ENCODE measurements around the gene MRTFB. TPM values are rescaled to one million over a fixed set of nuclear protein-coding genes. Genes with fewer than 3 reads are reported as not detected.

The MRTFB gene
- total RNA-seq, 6 experiments from 2014 or later = 15.7 to 23.9 (median 18.6) TPM

DNA sequence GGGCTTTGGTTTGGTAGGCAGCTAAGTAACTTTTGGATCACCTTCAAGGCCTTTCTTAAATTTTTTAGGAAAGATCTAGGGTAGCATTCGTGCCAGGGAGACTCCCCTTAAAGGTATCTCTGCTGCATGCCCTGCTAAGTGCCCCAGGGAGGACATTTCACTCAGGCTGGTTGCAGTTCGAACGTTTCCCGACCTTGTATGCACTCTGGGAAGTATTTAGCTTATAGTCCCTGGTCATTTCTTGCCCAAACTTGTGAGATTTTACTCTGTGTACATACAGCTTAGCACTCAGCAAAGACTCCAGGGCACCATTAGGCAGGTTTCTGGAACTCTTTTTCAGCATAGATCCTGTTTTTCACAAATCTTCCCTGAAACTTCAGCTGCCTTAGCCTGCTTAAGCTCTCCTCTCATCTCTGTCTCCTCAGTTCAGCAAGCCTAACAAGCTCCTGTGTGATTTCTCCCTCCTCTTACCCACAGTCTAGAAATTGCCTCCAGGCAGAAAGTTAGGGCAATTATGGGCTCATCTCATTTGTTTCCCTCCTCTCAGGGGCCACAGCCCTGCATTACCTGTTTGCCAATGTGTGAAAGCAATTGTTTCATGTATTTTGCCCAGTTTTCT, 84.6 kb downstream of the MRTFB start:
- DNase-seq (no peak), ATAC-seq (no peak)
- Histone ChIP-seq H3K4me3 (no peak overlapping the region), H3K36me3 (no peaks in the 10 kb centered on the region), H3K9me3 (no peaks in the 10 kb centered on the region), H3K27ac (no peak overlapping the region), H3K27me3 (no peaks in the 10 kb centered on the region), H3K4me1 (peaks cover 0 to 17% (median 7%) of the 10 kb centered on the region in 4 donors)
- 83% methylated on average over 4 of the region's 4 CpGs for WGBS (ENCODE audit: insufficient coverage, low coverage, low lambda C conversion rate, missing lambda C conversion rate)
- TF ChIP-seq, protein P1, sequence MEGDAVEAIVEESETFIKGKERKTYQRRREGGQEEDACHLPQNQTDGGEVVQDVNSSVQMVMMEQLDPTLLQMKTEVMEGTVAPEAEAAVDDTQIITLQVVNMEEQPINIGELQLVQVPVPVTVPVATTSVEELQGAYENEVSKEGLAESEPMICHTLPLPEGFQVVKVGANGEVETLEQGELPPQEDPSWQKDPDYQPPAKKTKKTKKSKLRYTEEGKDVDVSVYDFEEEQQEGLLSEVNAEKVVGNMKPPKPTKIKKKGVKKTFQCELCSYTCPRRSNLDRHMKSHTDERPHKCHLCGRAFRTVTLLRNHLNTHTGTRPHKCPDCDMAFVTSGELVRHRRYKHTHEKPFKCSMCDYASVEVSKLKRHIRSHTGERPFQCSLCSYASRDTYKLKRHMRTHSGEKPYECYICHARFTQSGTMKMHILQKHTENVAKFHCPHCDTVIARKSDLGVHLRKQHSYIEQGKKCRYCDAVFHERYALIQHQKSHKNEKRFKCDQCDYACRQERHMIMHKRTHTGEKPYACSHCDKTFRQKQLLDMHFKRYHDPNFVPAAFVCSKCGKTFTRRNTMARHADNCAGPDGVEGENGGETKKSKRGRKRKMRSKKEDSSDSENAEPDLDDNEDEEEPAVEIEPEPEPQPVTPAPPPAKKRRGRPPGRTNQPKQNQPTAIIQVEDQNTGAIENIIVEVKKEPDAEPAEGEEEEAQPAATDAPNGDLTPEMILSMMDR (IDR thresholded peaks at IDR 0.05) = no peak
- TF ChIP-seq POLR2A (IDR thresholded peaks at IDR 0.05) = no peak
- intact Hi-C loops (cut with DNase I) = no loop called here

DNA sequence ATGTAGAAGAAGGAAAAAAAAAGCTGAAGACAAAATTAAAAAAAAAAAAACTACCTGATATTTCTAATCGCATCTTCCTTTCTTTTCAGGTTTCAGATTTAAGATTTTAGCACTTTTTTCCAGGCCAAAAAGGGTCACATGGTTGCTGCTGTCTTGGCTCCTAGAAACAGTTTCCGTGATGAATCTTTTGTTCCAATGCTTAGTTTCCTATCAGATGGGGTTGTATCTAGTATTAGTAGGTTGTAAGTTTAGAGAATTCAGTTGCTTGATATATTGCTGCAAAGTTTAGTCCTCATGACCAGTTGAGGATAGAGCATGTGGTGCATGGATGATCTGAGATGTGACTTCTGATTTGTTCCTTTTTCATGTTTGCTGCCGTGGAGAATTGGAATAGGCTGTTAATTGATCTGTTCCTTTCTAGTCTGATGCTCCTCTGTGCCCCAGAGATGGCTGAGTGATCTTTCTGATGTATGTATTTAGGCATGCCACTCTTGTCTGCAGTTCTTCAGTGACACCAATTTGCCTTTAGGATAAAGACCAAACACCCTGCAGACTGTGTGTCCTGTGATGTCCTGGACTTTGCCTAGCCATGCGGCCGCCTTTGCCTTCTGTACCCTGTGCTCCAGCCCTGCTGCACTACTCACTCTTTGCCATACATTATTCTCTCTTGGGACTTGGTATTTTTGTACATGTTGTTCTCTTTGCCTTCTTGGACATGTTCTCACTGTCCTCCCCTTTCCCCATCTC, 94.0 kb downstream of the MRTFB start:
- WGBS (ENCODE audit: insufficient coverage, low coverage, low lambda C conversion rate, missing lambda C conversion rate) = 57% methylated on average over 5 of the region's 5 CpGs
- no peaks in the 10 kb centered on the region for H3K4me1 ChIP-seq
- no peak for DNase-seq
- intact Hi-C loops (cut with DNase I) = no loop called here
- no peaks in the 10 kb centered on the region for H3K36me3 ChIP-seq
- no peaks in the 10 kb centered on the region for H3K9me3 ChIP-seq
- peak in 2 of 4 donors; percentile 13 to 20 for ATAC-seq
- H3K27me3 ChIP-seq = no peaks in the 10 kb centered on the region
- TF ChIP-seq, protein P1 (IDR thresholded peaks at IDR 0.05) = no peak
- no peak for TF ChIP-seq POLR2A (IDR thresholded peaks at IDR 0.05)
- H3K4me3 ChIP-seq = no peak overlapping the region
- no peak overlapping the region for H3K27ac ChIP-seq

GRCh38 chr16:14168146-14168545, 97.0 kb downstream of the MRTFB start:
- Histone ChIP-seq H3K36me3 (no peaks in the 10 kb centered on the region), H3K4me3 (no peak overlapping the region), H3K27ac (no peak overlapping the region), H3K27me3 (no peaks in the 10 kb centered on the region), H3K9me3 (no peaks in the 10 kb centered on the region), H3K4me1 (no peaks in the 10 kb centered on the region)
- DNase-seq (no peak), ATAC-seq (no peak)
- intact Hi-C loops (cut with DNase I) = no loop called here
- WGBS (ENCODE audit: insufficient coverage, low coverage, low lambda C conversion rate, missing lambda C conversion rate) = 68% methylated on average over 3 of the region's 3 CpGs
- TF ChIP-seq, protein P1 (IDR thresholded peaks at IDR 0.05) = no peak

- Histone ChIP-seq H3K4me1 (no peaks in the 10 kb centered on the region), H3K4me3 (no peak overlapping the region), H3K9me3 (no peaks in the 10 kb centered on the region), H3K36me3 (no peaks in the 10 kb centered on the region), H3K27ac (no peak overlapping the region), H3K27me3 (no peaks in the 10 kb centered on the region)
- TF ChIP-seq POLR2A (IDR thresholded peaks at IDR 0.05) = no peak
- TF ChIP-seq, protein P1 (IDR thresholded peaks at IDR 0.05) = no peak
- intact Hi-C loops (cut with DNase I) = no loop called here
- 81% methylated on average over 3 of the region's 3 CpGs for WGBS (ENCODE audit: insufficient coverage, low coverage, low lambda C conversion rate, missing lambda C conversion rate)
- ATAC-seq = peak in 2 of 4 donors; percentile 23 to 65
- no peak for DNase-seq
Measured at GRCh38 chr16:14172200-14172809, 101.2 kb downstream of the MRTFB start.
